Stimulated activated CD8-positive, alpha-beta memory T cell treated with anti-CD3 and anti-CD28 coated beads, Interleukin-7, amount 100 ng/mL, for 1 hour (primary cell): Measurements from ENCODE around the gene TMEM95.

Experiments used
- DNase-seq, 2 donors: peaks; one replicate each; pipeline ENCODE4 v3.0.0-alpha.2; 2020; ENCODE audit warnings: low read depth in 2 of 2

TMEM95 gene, protein sequence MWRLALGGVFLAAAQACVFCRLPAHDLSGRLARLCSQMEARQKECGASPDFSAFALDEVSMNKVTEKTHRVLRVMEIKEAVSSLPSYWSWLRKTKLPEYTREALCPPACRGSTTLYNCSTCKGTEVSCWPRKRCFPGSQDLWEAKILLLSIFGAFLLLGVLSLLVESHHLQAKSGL

GRCh38 chr17:7355053-7355452, at the start of gene TMEM95:
Gene TMEM95, plus strand, starts transcription at chr17:7355156. Its CDS starts 49 bp downstream, at chr17:7355205.
- no peak for DNase-seq

GRCh38 chr17:7306911-7307685, 47.9 kb upstream of the TMEM95 start, which contains the start of gene EIF5A:
Gene EIF5A, plus strand, starts transcription at chr17:7307628. Its CDS starts 2,008 bp downstream, at chr17:7309636.
- DNase-seq = peak; percentile 100

GRCh38 chr17:7307686-7308624, 47.0 kb upstream of the TMEM95 start:
- no peak for DNase-seq

DNA sequence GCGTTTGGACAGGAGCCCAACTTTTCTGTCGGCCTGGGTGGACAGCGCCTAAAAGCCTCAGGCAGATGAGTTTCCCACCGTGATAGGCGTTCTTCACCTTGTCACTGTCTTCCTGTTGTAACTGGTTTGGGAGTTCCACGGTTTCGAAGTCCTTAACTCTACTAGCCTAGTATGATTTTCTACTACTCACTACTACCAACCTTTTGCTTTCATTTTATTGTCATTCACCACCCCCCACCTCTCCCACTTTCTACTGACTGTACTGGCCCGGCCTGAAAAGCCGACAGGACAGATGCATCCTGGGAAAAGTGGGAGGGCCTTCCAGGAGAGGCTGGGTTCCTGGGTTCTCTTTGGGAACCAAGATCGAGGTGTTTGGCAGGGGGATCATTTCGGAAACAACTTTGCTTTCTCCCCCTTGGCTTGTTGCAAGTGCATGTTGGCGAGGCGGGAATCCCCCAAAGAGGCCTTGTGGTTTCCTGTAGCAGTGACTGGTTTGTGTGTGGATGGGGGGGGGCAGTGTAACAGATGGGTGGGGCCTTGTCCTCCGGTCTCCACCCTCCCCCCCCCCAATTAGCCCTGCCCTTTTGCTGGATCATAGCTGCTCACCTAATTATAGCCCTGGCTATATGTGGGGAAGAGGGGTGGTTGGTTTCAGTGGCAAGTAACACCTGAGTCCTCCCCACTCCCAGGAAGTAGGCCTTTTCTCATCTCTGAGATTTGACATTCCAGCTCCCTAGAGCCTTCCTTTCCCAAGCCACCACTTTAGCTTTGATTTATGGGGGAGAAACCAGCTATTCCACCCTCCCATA, 46.1 kb upstream of the TMEM95 start:
- peak; percentile 65 to 67 for DNase-seq

DNA sequence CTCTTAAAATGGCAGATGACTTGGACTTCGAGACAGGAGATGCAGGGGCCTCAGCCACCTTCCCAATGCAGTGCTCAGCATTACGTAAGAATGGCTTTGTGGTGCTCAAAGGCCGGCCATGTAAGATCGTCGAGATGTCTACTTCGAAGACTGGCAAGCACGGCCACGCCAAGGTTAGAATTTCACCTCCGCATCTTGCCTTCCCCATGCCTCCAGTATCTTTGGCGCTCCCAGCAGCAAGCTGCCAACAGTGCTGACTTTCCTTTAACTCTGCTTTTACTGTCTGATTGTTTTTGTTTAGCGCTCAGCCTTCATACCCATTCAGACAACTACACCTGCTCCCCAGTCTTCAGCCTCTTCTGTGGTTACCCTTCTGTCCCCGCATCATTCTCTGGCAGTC, 45.3 kb upstream of the TMEM95 start:
- DNase-seq = no peak

DNA sequence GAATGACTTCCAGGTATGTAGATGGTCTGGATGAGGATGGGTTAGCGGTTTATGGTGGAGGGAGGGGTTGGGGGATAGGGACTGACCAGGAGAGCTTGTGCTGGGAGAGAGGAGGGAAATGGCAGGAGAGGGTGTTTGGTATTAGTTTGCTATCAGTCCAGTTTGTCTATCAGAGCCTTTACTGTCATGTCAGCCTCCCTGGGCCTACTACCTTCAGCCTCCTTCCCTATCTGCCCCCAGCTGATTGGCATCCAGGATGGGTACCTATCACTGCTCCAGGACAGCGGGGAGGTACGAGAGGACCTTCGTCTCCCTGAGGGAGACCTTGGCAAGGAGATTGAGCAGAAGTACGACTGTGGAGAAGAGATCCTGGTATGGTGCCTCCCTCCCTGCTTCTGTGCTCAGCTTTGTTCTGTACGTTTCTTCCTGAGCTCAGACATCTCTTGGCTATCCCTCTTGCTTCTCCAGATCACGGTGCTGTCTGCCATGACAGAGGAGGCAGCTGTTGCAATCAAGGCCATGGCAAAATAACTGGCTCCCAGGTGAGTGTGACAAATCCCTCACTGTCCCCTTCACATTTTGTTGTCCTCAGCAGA, 43.7 kb upstream of the TMEM95 start:
- no peak for DNase-seq

- no peak for DNase-seq
These were observed 42.4 kb upstream of the TMEM95 start for GRCh38 chr17:7312432-7313087.

DNA sequence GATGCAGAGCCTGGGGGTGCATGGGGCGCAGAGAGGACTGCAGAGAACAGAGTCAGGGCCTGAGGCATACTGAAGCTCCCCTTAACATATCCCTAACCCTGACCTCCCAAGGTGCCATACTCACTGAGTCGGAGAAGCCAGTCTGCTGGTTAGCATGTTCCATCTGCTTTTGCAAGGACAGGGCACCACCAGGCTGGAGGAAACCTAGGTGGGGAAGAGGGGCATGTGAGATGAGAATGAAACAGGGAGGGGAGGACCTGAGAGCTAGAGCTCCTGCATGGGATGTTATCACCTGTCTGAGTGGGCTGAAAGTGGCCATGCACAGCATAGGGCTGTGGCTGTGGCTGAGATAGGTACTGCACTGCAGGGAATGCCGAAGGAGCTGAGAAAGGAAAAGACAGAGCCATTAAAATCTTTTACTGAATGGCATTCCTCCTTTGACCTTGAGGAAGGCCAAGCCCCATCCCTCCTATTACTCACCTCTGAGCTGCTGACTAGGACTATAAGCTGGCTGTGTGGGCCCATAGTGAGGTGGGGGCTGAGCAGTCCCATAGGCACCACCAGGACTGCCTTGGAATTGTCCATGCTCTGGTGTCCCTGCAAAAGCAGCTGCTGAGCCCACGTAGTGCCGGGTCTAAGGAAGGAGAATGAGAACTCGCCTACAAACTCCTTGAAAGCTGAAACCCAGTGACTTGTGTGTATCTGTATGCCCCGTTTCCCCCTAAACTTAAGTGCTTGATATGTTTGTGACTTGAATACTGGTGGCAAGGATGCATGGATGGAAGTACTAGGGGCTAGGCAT, 41.7 kb upstream of the TMEM95 start:
- DNase-seq = no peak

DNA sequence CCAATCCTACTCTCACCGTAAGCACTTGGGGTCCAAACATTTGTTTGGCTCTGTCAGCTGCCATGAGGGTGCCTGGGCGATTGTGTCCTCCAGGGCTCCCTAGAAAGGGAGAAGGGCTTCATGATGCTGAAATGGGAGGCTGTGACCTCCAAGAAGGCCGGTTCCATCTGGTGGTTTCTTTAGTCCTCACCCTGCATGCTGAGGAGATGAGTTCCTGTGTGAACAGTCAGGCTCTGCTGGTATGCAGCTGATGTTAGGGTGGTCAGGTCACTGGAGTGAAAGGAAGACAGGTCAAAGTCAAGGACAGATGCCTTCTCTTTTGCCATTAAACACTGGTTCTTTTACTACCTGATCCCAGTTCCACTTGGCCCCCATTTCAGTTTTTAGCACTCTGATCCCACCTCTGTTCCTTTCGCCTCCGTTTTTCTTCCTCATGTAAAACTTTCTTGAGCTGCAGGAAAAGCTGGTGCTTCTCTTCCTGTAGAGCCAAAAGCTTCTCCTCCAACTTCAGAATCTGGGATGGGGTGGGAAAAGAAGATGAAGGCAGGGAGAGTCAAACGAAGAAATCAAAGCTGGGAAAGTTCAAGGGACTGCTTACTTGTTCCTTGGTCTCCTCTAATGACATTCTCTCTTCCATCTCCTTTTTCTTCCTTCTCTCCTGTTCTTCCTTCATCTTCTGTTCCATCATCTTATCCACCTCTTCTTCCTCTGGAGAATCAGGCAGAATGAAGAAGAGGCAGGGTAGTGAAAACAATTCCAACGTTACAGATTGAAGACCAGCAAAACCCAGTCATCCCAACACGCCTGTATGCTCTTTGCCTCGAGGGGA, 40.9 kb upstream of the TMEM95 start:
- DNase-seq = no peak

DNA sequence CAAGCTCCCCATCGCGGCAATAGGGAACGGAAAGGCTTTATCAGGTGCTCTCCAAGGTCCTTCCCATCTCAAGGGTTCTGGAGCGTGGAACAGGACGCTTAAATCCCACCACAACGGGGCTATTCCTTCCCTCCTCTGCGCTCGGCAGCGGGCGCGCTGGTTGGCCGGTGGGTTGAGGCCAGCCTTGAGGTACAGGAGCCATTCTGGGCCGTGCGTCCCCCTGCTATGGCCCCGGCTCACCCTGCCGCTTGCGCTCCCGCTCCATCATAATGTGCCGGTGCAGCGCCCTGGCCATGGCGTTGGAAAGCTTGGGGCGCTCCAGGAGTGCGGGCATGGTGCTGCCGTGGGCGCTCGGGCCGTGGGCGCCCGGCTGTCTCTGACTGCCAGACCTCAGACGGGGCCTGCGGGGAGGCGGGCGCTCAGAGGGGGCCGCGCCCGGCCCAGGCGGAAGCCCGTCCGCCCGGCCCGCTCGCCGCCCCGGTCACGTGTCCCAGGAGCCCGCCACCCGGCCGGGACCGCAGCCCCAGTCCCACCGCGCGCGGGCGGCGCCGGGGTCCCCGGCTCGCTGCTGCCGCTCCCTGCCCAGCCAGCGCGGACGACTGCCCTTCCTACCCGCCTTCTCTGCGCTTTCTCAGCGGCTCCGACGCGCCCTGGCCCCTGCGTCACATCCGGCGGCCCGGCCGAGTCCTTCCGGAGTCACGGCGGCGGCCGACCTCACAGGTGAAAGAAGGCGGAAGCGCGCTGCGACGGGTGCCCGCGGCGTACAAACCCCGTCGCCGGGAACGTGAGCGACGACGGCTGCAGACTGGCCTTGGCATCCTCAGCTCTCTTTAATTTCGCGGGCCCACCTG, 40.0 kb upstream of the TMEM95 start, which contains the start of gene GPS2:
Gene GPS2, minus strand, starts transcription at position 642 of the 851 bp plus-strand sequence. Its CDS starts 308 bp downstream, at position 334.
- peak; percentile 80 to 82 for DNase-seq

GRCh38 chr17:7315570-7316235, 39.3 kb upstream of the TMEM95 start:
- no peak for DNase-seq

- DNase-seq = no peak
These were observed 37.7 kb upstream of the TMEM95 start for GRCh38 chr17:7317161-7317803.

- no peak for DNase-seq
These were observed 36.7 kb upstream of the TMEM95 start for GRCh38 chr17:7318121-7318860.

- no peak for DNase-seq
These were observed 33.5 kb upstream of the TMEM95 start for GRCh38 chr17:7321466-7321865.

DNA sequence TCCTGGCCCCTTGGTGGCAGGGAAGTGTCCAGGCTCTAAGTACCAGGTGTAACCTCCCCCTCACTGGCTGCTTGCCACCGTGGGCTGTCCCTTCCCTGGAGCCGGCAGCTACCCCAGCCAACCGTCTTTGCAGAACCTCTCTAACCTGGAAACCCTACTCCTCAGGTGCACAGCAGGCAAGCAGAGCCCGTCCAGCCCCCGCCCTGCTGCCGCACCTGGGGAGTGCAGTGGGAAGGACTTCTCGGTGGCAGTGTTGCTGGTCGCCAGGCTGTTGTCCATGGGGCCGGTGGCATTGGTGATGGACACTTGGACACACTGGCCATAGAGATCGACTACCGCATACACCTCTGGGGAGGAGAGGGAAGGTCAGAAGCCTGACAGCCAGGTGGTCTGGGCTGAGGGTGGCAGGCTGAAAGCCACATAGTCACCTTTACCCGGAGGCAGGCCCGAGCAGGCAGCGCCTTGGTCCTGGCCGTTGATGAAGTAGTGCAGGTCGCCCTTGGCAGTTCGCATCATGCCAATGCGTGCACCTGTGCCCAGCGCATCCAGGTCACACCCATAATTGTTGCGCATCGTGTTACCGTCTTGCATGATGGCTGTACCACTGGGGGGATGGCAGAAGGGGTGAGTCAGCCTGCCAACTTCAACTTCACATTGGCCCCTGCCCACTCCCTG, 32.3 kb upstream of the TMEM95 start:
- DNase-seq = no peak
